ENCODE results near the gene MYO1H.
"Not testable (repeated sequence)": the region's sequence is repeated elsewhere in the genome, so short reads cannot be mapped to it uniquely, and the experiment has no call there.

Gene MYO1H

GRCh38 chr12:109421355-109422087 lies 73.8 kb downstream of the MYO1H start:
- no peak for DNase-seq

GRCh38 chr12:109422251-109422650 lies 74.6 kb downstream of the MYO1H start:
- DNase-seq = no peak

GRCh38 chr12:109423392-109423791 lies 75.7 kb downstream of the MYO1H start:
- no peak for DNase-seq

- peak; percentile 81 for DNase-seq
These were observed 80.4 kb downstream of the MYO1H start for GRCh38 chr12:109428037-109428629.

GRCh38 chr12:109428804-109429203 lies 81.1 kb downstream of the MYO1H start:
- not testable (repeated sequence) for DNase-seq

- no peak for DNase-seq
These were observed 82.5 kb downstream of the MYO1H start for GRCh38 chr12:109430244-109430643.

GRCh38 chr12:109432431-109432830 lies 84.7 kb downstream of the MYO1H start:
- no peak for DNase-seq

GRCh38 chr12:109432842-109433304 lies 85.2 kb downstream of the MYO1H start:
- DNase-seq = peak; percentile 83

- no peak for DNase-seq
These were observed 85.9 kb downstream of the MYO1H start for GRCh38 chr12:109433618-109434017.

GRCh38 chr12:109434582-109434981 lies 86.9 kb downstream of the MYO1H start:
- DNase-seq = no peak

GRCh38 chr12:109435428-109436187 lies 87.9 kb downstream of the MYO1H start:
- DNase-seq = no peak

GRCh38 chr12:109436188-109436560 lies 88.5 kb downstream of the MYO1H start:
- no peak for DNase-seq

- no peak for DNase-seq
These were observed 91.5 kb downstream of the MYO1H start for GRCh38 chr12:109439181-109439580.

- DNase-seq = not testable (repeated sequence)
These were observed 92.3 kb downstream of the MYO1H start for GRCh38 chr12:109439951-109440350.

GRCh38 chr12:109440851-109441490 lies 93.3 kb downstream of the MYO1H start:
- no peak for DNase-seq

GRCh38 chr12:109443794-109444193 lies 96.1 kb downstream of the MYO1H start:
- DNase-seq = no peak

- no peak for DNase-seq
These were observed 96.6 kb downstream of the MYO1H start for GRCh38 chr12:109444259-109444658.

GRCh38 chr12:109445191-109445609 lies 97.5 kb downstream of the MYO1H start:
- DNase-seq = no peak

GRCh38 chr12:109446869-109447268 lies 99.2 kb downstream of the MYO1H start:
- no peak for DNase-seq

- DNase-seq = no peak
These were observed 99.8 kb downstream of the MYO1H start for GRCh38 chr12:109447482-109447881.

GRCh38 chr12:109448272-109448671 lies 100.6 kb downstream of the MYO1H start:
- DNase-seq = no peak

GRCh38 chr12:109448707-109449390 lies 101.1 kb downstream of the MYO1H start:
- DNase-seq = no peak
